GM23248 (cell line): ENCODE results near the gene FXR2.

Experiments used
- EZH2 ChIP-seq: fragments of 200-600 bp; sonication (generic); IDR thresholded peaks from 2 replicates; pipeline ENCODE4 v1.6.1; 2018; ENCODE audit warnings: antibody characterized with exemption, mild to moderate bottlenecking; ENCODE audit not compliant: insufficient read depth, poor library complexity, severe bottlenecking
- EZH2phosphoT487 ChIP-seq: fragments of 200-600 bp; sonication (generic); IDR thresholded peaks from 2 replicates; pipeline ENCODE4 v1.6.1; 2018; ENCODE audit warnings: antibody characterized with exemption, moderate library complexity, mild to moderate bottlenecking, low read depth; ENCODE audit not compliant: insufficient read depth

GRCh38 chr17:7577327-7578199, 37.1 kb downstream of the FXR2 start:
- TF ChIP-seq EZH2: no peak
- TF ChIP-seq EZH2phosphoT487: no peak
